ENCODE measurements around the gene EIF4ENIF1.

GRCh38 chr22:31443516-31443915, 46.1 kb downstream of the EIF4ENIF1 start:
- no peak for TF ChIP-seq FOXM1 (IDR thresholded peaks at IDR 0.05; ENCODE audit: borderline replicate concordance)
- TF ChIP-seq HDGF (IDR thresholded peaks at IDR 0.05; ENCODE audit: borderline replicate concordance): no peak
- TF ChIP-seq FOXA1 (IDR thresholded peaks at IDR 0.05): no peak
- no peak for TF ChIP-seq NFRKB (IDR thresholded peaks at IDR 0.05)
- no peak for TF ChIP-seq SP1 (IDR thresholded peaks at IDR 0.05)

Measured in HEK293T (cell line).